ENCODE data around the gene ERCC5.
A peak's percentile ranks its signal among the peaks of the same experiment; 100 is the strongest.

ERCC5 gene

GRCh38 chr13:102845630-102846260, at the start of gene ERCC5:
Gene ERCC5 (plus strand): TSS chr13:102846032. CDS start chr13:102846267, 235 bp downstream.
- peak; percentile 99 for DNase-seq

GRCh38 chr13:102798581-102799425, 47.0 kb upstream of the ERCC5 start, which contains the start of the genes BIVM and POGLUT2:
Gene BIVM (plus strand): TSS chr13:102799119. CDS start chr13:102807268, 8,149 bp downstream.
Gene POGLUT2 (minus strand): TSS chr13:102798976. CDS start chr13:102798670, 306 bp downstream.
- peak; percentile 96 for DNase-seq

DNA sequence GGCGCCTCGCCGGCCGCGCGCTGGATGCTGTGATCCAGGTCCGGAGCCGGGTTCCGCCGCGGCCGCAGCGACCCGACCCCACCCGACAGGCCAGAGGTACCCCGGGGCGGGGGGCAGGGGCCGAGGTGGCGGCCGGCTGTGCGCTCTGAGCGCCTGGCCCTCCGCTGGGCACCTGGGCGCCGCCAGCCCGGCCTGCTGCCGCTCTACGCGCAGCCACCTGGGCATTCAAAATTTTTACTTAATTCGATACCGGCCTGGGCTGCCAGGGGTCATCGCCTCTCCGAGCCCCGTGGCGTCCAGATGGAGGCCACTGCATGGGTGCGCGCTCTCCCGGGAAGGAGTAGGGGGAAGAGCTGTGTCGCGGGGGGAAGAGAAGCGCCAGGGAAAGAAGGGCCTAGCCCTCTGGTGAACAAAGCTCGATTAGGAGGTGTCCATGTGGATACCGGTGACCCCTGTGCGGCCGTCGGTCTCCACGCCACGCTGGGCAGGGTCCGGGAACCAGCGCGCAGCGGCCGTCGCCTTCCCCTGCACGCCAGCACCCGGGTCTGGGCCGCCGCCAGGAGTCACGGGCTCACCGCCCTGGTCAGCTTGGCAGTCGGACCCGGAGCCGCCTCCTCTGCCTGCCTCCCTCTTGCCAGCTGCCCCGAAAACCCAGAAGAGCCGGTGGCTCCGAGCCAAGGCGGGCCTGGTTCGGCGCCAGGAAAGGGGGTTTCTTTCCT, 46.2 kb upstream of the ERCC5 start:
- DNase-seq, result no peak

DNA sequence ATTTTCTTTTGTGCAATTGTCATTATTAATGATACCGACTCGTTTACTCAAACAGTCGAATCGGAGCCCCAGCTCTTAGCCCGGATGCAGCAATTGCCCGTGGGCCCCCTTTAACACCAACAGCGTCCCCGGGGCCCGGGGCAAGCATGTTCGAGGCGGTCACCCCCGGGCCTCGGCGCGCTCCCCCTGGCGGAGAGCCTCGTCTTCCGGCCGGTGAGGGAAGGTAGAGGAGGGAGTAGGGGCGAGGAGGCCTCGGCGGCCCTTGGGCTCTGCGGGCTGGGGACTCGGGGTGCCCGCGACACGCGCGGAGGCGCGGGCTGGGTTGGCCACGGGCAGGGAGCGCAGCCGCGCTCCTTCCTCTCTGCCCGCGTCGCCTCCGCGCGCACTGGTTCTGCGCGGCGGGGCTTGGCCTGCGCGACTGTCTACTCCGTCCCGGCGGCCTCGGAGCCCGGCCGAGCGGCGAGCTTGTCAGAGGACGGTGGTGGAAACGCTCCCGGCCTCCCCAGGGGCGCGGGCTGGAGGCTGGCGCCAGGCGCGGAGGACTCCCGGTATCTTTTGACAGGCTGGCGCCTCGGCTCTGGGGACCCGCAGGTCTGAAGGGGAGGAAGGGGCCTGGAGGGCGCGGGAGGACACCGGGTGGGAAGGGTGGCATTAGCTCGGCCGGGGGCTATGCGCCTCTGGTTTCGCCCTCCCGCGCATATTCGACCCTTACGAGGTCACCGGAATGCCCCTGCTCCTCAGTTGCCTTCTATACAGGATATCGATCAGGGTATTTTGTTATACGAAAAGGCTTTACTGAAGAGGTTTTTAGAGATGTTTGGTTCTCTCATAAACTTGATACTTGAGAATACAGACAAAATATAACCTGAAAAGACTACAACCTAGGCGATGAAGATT, 45.4 kb upstream of the ERCC5 start:
- DNase-seq, result peak; percentile 93

GRCh38 chr13:102805680-102806079, 40.2 kb upstream of the ERCC5 start:
- no peak for DNase-seq

- DNase-seq, result no peak
Measured at GRCh38 chr13:102807699-102808098, 38.1 kb upstream of the ERCC5 start.

DNA sequence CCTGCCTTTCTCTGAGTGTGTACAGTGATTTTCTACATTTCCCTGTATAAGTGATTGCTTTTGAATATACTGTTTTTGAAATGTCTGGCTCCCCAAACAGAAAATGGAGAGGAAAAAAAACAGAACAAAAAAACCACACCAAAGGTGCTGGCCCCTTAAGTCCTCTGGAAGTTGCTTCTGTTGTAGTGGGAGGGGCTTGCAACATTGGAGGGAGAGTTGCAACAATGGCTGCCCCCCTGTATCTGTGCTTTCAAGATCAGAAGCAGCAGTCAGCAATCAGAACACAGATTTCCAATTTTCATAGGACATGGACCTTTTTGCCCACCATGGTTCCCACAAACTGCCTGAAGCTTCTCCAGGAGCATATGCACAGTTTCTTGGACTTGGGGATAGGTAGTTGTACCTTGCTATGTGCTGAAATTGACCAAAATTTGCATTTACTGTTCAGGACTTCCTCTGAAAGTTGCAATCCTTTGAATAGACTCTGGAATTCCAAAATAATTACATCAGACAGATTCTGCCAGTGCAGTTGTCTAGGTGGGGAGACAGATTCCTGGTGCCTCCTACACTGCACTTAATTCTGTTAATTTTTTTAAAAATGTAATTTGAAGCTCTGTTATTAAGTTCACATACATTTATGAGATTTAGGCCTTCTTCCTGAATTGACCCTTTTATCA, 33.1 kb upstream of the ERCC5 start:
- DNase-seq, result no peak

- no peak for DNase-seq
Measured at GRCh38 chr13:102814025-102814607, 31.7 kb upstream of the ERCC5 start.

GRCh38 chr13:102814793-102815192, 31.0 kb upstream of the ERCC5 start:
- DNase-seq, result no peak

DNA sequence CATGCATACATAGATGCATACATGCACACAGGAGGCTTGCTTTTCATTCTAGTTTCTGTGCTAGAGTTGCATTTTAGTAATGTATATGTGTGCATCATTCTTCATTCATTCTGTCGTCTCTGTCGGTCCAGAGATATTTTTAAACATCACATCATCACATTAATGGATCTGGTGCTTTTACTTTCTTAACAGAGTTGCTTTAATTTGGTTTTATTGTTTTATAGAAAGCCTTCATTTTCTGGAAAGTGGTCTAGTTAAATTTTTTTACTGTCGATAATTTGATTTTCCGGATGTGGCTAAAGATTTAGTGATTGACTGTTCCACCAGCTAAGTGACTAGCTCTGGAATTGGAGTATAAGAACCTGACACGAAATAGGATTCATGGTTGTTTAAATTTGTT, 30.0 kb upstream of the ERCC5 start:
- no peak for DNase-seq

DNA sequence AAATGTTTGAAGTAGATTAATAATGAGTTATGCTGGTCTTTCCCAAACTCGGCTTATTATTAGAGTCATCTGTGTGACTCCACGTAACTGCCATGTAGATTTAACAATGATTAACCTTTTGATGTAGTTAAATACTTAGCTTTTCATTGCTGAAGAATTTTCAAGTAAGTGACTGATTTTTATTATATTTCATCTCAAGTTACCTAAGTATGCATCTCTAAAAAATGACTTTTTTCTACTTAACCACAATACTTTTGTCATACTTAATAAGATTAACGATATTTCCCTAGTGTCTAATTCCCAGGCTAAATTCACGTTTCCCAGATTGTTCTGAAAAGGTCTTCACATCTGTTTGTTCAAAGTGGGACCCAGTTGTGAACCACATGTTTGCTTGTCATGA, 29.1 kb upstream of the ERCC5 start:
- no peak for DNase-seq

- DNase-seq, result no peak
Measured at GRCh38 chr13:102817241-102817640, 28.6 kb upstream of the ERCC5 start.

DNA sequence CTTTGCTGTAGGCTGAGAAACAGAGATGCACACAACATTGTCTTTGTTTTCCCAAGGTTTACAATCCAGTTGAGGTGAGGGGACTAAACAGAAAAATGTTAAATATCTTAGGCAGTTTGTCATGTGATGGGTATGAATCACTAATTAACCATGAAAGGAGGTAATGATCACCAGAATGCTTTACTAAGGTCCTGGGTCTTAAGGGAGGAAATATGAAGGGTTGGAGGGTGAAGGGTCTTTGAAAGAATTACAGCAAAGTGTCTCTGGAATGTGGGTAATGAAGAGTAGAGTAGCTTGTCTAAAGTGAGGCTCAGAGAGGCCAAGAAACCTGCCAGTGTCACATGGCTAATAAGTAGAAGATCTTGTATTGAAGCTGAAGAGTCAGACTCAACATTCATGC, 27.9 kb upstream of the ERCC5 start:
- no peak for DNase-seq

DNA sequence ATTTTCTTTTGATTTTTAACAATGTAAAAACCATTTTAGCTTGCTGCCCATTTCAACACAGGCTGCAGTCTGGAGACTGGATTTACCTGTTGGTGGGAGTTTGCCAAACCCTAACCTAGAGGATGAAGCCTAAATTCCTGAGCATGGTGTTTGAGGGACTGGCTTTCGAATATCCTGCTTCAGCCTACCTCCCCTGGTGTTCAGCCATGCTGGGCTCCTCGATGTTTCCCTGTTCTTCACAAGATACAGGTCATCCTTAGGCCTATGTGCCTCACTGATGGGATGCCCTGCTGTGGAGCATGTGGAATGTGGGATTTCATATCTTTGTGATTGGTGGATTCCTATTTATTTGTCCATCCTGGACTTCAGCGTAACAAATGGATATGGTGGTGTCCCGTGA, 20.4 kb upstream of the ERCC5 start:
- DNase-seq, result no peak

- no peak for DNase-seq
Measured at GRCh38 chr13:102825921-102826706, 19.7 kb upstream of the ERCC5 start.

DNA sequence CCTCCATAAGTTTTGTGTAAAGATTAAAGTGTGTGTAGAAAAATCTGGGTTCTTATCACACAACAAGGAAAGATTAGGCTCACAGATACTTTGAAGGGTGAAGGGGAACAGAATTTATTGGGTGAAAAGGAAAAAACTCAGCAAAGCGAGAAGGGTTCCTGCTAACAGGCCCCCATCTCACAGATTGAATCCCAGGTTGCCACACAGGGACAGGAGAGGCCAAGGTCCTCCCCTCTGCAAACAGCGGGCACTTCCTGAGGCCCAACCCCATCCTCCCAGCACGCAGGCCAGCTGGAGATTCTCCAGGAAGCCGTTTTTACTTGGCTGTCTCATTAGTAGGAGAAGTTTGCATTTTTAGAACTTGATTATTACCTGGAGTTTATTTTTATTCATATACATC, 15.2 kb upstream of the ERCC5 start:
- DNase-seq, result no peak

DNA sequence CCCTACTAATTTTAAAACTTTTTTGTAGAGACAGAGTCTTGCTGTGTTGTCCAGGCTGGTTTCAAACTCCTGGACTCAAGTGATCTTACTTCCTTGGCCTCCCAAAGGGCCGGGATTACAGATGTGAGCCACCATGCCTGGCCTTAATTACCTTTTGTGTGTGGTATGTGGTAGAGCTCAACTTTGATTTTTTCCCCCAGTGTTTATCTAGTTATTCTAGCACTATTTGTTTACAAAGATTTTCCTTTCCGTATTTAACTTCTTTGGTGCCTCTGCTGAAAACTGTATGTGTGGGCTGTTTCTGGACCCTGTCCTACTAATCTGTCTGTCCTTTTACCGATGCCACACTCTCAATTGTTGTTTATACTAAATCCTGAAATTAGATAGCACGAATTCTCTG, 9.4 kb upstream of the ERCC5 start:
- DNase-seq, result no peak

GRCh38 chr13:102838273-102838672, 7.6 kb upstream of the ERCC5 start:
- no peak for DNase-seq

- no peak for DNase-seq
Measured at GRCh38 chr13:102838982-102839381, 6.8 kb upstream of the ERCC5 start.

DNA sequence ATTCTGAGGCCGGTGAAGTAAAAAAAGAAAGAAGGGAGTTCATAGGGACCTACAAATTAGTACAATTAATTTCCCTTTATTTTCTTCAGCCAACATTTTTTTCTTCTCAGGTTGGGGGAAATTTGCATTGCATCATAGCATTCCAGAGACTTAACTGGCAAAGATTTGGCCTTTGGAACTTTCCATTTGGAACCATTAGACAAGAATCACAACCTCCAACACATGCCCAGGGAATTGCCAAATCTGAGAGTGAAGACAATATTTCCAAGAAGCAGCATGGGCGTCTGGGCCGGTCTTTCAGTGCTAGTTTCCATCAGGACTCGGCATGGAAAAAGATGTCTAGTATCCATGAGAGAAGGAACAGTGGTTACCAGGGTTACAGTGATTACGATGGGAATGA, 6.4 kb upstream of the ERCC5 start:
- DNase-seq, result no peak

GRCh38 chr13:102845289-102845629, 573 bp upstream of the ERCC5 start:
- DNase-seq, result no peak
